ENCODE measurements around the gene SDHA.
"Not testable (repeated sequence)": the region's sequence is repeated elsewhere in the genome, so short reads cannot be mapped to it uniquely, and the experiment has no call there.

Gene SDHA

DNA sequence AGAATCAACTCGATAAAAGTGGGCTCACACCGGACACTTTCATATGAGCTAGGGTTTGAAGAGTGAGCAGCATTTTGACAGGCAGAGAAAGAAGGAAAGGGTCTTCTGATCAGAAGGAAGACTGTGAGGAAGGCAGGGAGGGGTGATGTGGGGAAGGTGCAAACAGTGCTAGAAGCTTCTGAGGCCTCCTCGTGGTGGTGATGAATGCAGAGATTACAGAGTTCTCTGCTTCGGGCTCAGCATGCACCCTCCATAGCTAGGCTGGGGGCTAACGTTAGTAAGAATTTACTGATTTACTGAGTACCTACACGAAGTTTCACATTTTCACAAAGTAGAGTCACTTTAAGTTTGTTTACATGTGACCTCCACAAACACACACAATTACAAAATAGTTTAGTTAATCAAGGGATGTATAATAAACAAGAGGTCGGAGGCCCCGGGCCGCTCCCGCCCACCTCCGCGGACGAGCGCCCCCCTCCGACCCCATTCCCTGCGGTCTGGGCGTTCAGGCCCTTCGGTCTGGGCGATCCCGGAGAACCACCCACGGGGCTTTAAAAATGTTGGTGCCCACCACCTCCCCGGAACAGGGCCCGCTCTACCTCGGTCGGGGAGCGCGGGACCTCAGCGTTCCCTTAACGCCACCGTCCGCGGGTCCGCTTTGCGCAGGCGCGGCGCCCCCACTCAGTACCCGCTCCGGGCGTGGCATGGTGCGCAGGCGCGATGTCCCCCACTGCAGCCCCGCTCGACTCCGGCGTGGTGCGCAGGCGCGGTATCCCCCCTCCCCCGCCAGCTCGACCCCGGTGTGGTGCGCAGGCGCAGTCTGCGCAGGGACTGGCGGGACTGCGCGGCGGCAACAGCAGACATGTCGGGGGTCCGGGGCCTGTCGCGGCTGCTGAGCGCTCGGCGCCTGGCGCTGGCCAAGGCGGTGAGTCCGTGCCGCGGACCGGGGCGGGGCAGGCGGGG lies at the start of gene SDHA, which contains the start of gene CCDC127:
SDHA (plus strand) TSS at position 827 of the 963 bp plus-strand sequence; CDS start at position 863, 36 bp downstream.
CCDC127 (minus strand) TSS at position 660 of the 963 bp plus-strand sequence. CDS start 1,304 bp downstream, outside the sequence.
- not testable (repeated sequence) for H3K9me3 ChIP-seq (ENCODE audit: insufficient read depth, low read depth, low read length); H3K27me3 ChIP-seq (ENCODE audit: insufficient read depth, low read length)
- H3K36me3 ChIP-seq (ENCODE audit: insufficient read depth, low read depth, low read length): peaks cover 15% of the 10 kb centered on the region; the same call in 1 of the 2 replicates
- H3K4me3 ChIP-seq (ENCODE audit: low read length): peak within 1 kb of the TSS; percentile 96
- peaks cover 10% of the 10 kb centered on the region for H3K4me1 ChIP-seq (ENCODE audit: insufficient read depth, low read length)
- peak within 1 kb of the TSS; percentile 71 for H3K27ac ChIP-seq (ENCODE audit: low read length)
- H3K9ac ChIP-seq (ENCODE audit: low read depth, low read length): peak within 1 kb of the TSS; percentile 90

DNA sequence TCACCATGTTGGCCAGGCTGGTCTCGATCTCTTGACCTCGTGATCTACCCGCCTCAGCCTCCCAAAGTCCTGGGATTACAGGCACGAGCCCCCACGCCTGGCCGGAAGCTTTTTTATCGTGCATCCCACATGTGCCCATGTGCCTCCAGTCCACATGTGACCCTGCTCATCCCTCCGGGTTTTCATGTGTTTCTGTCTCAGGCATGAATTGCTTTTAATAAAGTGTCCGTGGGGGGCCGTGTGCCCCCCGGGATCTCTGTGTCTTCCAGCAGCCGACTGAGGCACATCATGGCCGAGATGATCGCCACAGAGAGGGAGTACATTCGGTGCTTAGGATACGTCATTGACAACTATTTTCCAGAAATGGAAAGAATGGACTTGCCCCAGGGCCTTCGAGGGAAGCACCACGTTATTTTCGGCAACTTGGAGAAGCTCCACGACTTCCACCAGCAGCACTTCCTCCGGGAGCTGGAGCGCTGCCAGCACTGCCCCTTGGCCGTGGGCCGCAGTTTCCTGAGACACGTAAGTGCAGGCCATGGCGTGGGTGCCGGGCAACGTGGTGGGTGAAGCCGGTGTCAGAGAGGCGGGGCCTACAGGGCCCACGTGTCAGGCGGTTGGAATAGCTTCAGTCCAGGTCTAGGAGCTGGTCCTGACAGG lies 48.9 kb upstream of the SDHA start:
- Histone ChIP-seq H3K27me3 (ENCODE audit: insufficient read depth, low read length) (no peaks in the 10 kb centered on the region), H3K9ac (ENCODE audit: low read depth, low read length) (no peak overlapping the region), H3K9me3 (ENCODE audit: insufficient read depth, low read depth, low read length) (no peaks in the 10 kb centered on the region), H3K4me3 (ENCODE audit: low read length) (no peak overlapping the region), H3K4me1 (ENCODE audit: insufficient read depth, low read length) (no peaks in the 10 kb centered on the region), H3K36me3 (ENCODE audit: insufficient read depth, low read depth, low read length) (peaks cover 13% of the 10 kb centered on the region), H3K27ac (ENCODE audit: low read length) (no peak overlapping the region)

DNA sequence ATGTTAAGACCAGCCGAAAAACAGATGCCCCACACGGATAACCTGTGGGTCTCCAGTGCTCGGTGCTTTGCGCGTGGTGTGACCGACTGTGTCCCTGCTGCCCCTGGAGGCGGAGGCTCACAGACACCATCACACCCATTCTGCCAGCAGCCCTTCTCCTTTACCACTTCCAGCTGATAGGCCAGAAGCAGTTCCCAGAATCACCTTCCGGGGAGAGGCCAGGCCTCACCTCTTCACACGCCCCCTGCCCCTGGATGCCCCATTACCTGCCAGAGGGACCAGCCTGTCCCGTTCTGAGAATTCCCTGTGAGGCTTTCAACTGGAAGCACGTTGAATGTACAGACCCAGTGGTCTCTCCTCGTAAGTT lies 48.4 kb upstream of the SDHA start:
- H3K4me1 ChIP-seq (ENCODE audit: insufficient read depth, low read length): no peaks in the 10 kb centered on the region
- H3K27ac ChIP-seq (ENCODE audit: low read length): no peak overlapping the region
- peaks cover 13% of the 10 kb centered on the region for H3K36me3 ChIP-seq (ENCODE audit: insufficient read depth, low read depth, low read length)
- no peaks in the 10 kb centered on the region for H3K9me3 ChIP-seq (ENCODE audit: insufficient read depth, low read depth, low read length)
- H3K9ac ChIP-seq (ENCODE audit: low read depth, low read length): no peak overlapping the region
- no peaks in the 10 kb centered on the region for H3K27me3 ChIP-seq (ENCODE audit: insufficient read depth, low read length)
- H3K4me3 ChIP-seq (ENCODE audit: low read length): no peak overlapping the region

DNA sequence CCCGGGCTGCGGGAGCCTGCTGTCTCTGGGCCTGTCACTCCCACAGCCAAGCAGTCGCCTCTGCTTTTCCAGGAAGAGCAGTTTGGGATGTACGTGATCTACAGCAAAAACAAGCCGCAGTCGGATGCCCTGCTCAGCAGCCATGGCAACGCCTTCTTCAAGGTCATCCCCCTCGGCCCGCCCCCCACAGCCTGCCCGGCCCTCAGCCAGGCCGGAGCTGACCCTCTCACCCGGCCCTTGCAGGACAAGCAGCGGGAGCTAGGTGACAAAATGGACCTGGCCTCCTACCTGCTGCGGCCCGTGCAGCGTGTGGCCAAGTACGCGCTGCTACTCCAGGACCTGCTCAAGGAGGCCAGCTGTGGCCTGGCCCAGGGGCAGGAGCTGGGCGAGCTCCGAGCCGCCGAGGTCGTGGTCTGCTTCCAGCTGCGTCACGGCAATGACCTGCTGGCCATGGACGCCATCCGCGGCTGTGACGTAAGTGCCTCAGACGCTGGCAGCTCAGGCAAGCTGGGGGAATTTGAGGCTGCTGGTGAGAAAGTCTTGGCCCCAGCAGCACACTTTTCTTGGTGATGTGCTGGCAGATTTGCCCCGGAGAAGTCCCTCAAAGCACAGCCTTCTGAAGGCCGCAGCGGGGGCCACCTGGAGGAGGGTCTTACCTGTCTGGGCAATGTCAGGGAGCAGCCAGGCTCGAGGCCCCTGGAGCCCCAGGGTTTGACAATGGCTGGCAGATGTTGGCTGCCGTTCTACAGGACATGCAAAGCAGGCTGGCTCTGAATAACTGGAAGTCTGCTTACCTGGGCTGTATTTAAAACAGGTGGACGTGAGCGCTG lies 46.9 kb upstream of the SDHA start:
- H3K9me3 ChIP-seq (ENCODE audit: insufficient read depth, low read depth, low read length): no peaks in the 10 kb centered on the region
- H3K36me3 ChIP-seq (ENCODE audit: insufficient read depth, low read depth, low read length): peaks cover 13% of the 10 kb centered on the region
- H3K27ac ChIP-seq (ENCODE audit: low read length): no peak overlapping the region
- no peaks in the 10 kb centered on the region for H3K4me1 ChIP-seq (ENCODE audit: insufficient read depth, low read length)
- no peak overlapping the region for H3K9ac ChIP-seq (ENCODE audit: low read depth, low read length)
- H3K27me3 ChIP-seq (ENCODE audit: insufficient read depth, low read length): no peaks in the 10 kb centered on the region
- no peak overlapping the region for H3K4me3 ChIP-seq (ENCODE audit: low read length)

DNA sequence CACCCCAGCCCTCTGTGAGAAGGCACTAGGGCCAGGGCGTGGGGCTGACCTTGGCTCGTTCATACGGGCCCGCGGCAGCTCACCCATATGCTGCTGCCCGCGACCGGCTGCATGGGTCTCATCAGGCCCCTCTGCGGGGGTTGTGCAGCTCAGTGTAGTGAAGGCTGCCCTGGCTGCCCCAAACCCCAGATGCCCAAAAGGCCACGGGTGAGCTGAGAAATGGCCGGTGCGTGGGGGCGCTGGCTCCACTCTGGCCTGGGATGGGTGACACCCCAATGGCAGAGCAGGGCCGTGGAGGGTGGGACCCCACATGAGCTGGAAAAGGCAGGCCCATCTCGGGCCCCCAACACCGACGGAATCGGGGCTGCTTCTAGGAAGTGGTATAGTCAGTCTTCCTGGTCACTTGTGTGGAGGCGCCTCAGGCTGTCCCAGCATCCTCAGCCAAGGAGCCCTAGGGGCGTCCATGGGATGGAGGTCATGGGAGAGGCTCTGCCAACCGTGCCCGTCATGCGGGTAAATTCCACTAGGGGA lies 46.3 kb upstream of the SDHA start:
- Histone ChIP-seq H3K36me3 (ENCODE audit: insufficient read depth, low read depth, low read length) (peaks cover 13% of the 10 kb centered on the region), H3K9ac (ENCODE audit: low read depth, low read length) (no peak overlapping the region), H3K4me1 (ENCODE audit: insufficient read depth, low read length) (no peaks in the 10 kb centered on the region), H3K27ac (ENCODE audit: low read length) (no peak overlapping the region), H3K9me3 (ENCODE audit: insufficient read depth, low read depth, low read length) (no peaks in the 10 kb centered on the region), H3K27me3 (ENCODE audit: insufficient read depth, low read length) (no peaks in the 10 kb centered on the region), H3K4me3 (ENCODE audit: low read length) (no peak overlapping the region)

DNA sequence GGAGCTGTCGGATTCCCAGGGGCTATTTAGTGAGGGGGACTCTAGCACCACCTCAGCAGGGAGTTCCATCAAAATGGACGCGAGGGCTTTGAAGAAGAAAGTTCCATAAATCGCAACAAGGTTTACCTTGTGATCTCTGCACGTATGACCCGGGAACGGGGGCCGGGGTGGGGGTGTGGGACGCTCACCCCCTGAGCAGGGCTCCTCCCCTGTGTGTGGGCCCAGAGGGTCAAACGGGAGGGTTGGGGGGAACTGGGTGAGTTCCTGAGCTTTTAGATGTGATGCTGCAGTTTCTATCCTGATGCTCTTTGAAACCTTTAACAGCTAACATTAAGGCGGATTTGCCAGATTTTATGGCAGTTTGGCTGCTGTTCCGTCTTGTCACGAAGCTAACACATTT lies 45.7 kb upstream of the SDHA start:
- no peaks in the 10 kb centered on the region for H3K4me1 ChIP-seq (ENCODE audit: insufficient read depth, low read length)
- no peak overlapping the region for H3K9ac ChIP-seq (ENCODE audit: low read depth, low read length)
- H3K27ac ChIP-seq (ENCODE audit: low read length): no peak overlapping the region
- H3K36me3 ChIP-seq (ENCODE audit: insufficient read depth, low read depth, low read length): peaks cover 13% of the 10 kb centered on the region
- H3K4me3 ChIP-seq (ENCODE audit: low read length): no peak overlapping the region
- H3K9me3 ChIP-seq (ENCODE audit: insufficient read depth, low read depth, low read length): no peaks in the 10 kb centered on the region
- no peaks in the 10 kb centered on the region for H3K27me3 ChIP-seq (ENCODE audit: insufficient read depth, low read length)

DNA sequence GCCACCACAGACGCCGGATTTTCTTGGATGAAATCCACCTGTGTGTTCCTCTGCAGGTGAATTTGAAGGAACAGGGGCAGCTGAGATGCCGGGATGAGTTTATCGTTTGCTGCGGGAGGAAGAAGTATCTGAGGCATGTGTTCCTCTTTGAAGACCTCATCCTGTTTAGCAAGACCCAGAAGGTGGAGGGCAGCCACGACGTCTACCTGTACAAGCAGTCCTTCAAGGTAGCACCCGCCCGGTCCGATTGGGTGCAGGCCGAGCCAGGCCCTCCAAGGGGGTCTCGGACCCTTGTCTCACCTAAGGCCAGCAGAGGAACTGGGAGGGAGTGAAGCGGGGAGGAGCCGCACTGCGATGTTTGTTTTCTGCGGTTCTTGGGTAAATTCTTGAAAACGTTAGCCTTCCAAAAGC lies 45.3 kb upstream of the SDHA start:
- Histone ChIP-seq H3K4me3 (ENCODE audit: low read length) (no peak overlapping the region), H3K27ac (ENCODE audit: low read length) (no peak overlapping the region), H3K36me3 (ENCODE audit: insufficient read depth, low read depth, low read length) (peaks cover 13% of the 10 kb centered on the region), H3K27me3 (ENCODE audit: insufficient read depth, low read length) (no peaks in the 10 kb centered on the region), H3K9me3 (ENCODE audit: insufficient read depth, low read depth, low read length) (no peaks in the 10 kb centered on the region), H3K9ac (ENCODE audit: low read depth, low read length) (no peak overlapping the region), H3K4me1 (ENCODE audit: insufficient read depth, low read length) (no peaks in the 10 kb centered on the region)

DNA sequence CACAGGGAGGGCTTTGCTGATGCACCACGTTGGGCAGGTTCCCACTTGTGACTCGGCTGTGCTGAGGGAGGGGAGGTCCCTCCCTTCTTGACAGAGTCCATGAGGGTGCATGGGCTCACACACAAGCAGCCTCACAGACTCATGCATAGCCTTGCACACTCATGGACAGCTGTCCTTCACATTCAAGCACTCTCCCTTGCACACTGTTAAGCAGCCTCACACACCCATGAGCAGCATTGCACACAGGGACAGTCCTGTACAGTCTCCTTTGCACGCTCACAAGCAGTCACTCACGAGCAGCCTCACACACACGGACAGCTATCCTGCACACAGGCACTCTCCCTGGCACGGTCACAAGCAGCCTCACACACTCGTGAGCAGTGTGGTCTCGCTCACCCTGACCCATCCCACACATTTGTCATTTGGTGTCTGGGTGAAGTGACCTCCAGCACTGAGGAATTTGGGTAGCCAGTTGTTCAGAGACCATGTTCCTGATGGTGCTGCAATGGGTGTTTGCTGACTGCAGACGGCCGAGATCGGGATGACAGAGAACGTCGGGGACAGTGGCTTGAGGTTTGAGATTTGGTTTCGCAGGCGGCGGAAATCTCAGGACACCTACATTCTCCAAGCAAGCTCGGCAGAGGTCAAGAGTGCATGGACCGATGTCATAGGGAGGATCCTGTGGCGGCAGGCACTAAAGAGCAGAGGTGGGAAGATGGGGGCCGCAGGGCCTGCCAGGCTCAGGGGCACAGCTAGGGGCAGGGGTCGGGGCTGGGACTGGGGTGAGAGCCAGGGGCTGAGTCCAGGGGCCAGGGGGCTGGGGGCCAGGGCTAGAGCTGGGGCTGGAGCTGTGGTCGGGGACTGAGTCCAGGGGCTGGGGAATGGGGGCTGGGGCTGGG lies 44.5 kb upstream of the SDHA start:
- Histone ChIP-seq H3K27ac (ENCODE audit: low read length) (no peak overlapping the region), H3K4me1 (ENCODE audit: insufficient read depth, low read length) (no peaks in the 10 kb centered on the region)

DNA sequence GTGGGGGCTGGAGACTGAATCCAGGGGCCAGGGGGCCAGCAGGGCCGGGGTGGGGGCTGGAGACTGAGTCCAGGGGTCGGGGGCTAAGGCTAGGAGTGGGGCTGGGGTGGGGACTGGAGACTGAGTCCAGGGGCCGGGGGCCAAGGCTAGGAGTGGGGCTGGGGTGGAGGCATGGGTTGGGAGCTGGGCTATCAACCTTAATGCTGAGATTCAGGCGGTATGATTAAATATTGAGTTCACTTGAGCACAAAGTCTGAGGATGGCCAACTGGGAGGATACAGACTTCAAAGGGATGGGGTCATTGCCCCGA lies 43.9 kb upstream of the SDHA start:
- no peaks in the 10 kb centered on the region for H3K4me1 ChIP-seq (ENCODE audit: insufficient read depth, low read length)

More for the DNA sequence above, 44.5 kb upstream of the SDHA start:
- H3K9ac ChIP-seq (ENCODE audit: low read depth, low read length): no peak overlapping the region
- no peaks in the 10 kb centered on the region for H3K9me3 ChIP-seq (ENCODE audit: insufficient read depth, low read depth, low read length)
- H3K27me3 ChIP-seq (ENCODE audit: insufficient read depth, low read length): no peaks in the 10 kb centered on the region
- H3K4me3 ChIP-seq (ENCODE audit: low read length): no peak overlapping the region
- peaks cover 13% of the 10 kb centered on the region for H3K36me3 ChIP-seq (ENCODE audit: insufficient read depth, low read depth, low read length)

DNA sequence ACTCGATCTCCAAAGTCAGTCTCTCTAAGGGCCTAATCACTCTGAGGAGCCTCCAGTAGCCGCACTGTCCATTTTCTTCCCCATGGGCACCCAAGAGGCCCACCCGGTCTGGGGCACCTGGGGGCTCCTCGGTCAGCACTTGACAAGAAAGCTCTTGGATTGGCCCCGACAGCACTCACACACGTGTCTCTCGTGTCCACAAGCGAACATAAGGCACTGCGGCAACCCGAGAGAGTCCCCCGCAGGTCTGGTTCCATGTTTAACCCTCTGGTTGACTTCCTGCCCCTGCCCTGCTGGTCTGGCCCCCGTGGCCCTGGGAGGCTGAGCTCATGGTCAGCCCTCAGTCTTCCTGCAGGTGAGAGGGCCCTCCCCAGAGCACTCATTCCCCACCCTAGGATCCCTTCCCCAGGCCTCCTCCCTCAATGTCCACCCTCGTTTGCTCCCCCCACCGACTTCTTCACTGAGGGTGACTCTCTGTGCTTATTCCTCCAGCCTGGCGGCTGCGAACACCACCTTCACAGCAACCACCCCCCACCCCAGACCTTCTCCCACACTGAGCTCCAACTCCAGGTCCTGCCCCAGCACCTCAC lies 43.1 kb upstream of the SDHA start:
- H3K9ac ChIP-seq (ENCODE audit: low read depth, low read length): no peak overlapping the region
- H3K4me1 ChIP-seq (ENCODE audit: insufficient read depth, low read length): no peaks in the 10 kb centered on the region
- no peaks in the 10 kb centered on the region for H3K27me3 ChIP-seq (ENCODE audit: insufficient read depth, low read length)
- no peak overlapping the region for H3K27ac ChIP-seq (ENCODE audit: low read length)
- no peaks in the 10 kb centered on the region for H3K9me3 ChIP-seq (ENCODE audit: insufficient read depth, low read depth, low read length)
- H3K36me3 ChIP-seq (ENCODE audit: insufficient read depth, low read depth, low read length): peaks cover 13% of the 10 kb centered on the region
- no peak overlapping the region for H3K4me3 ChIP-seq (ENCODE audit: low read length)

More for the DNA sequence above, 43.9 kb upstream of the SDHA start:
- Histone ChIP-seq H3K9me3 (ENCODE audit: insufficient read depth, low read depth, low read length) (no peaks in the 10 kb centered on the region), H3K9ac (ENCODE audit: low read depth, low read length) (no peak overlapping the region), H3K27ac (ENCODE audit: low read length) (no peak overlapping the region), H3K36me3 (ENCODE audit: insufficient read depth, low read depth, low read length) (peaks cover 13% of the 10 kb centered on the region), H3K27me3 (ENCODE audit: insufficient read depth, low read length) (no peaks in the 10 kb centered on the region), H3K4me3 (ENCODE audit: low read length) (no peak overlapping the region)
